Progenitor cell of endocrine pancreas (in vitro differentiated cells): ENCODE measurements around the gene CLIC6. TPM values are rescaled to one million over a fixed set of nuclear protein-coding genes. Genes with fewer than 3 reads are reported as not detected.

Experiments used
- DNase-seq: peaks from one replicate; pipeline ENCODE4 v3.0.0; 2021; ENCODE audit warnings: low spot score; ENCODE audit not compliant: unreplicated experiment
- H3K27ac Mint-ChIP-seq: 2 replicates; pipeline ENCODE4 v1.8.0; 2021; ENCODE audit warnings: mild to moderate bottlenecking, moderate library complexity, mixed read lengths
- H3K27me3 Mint-ChIP-seq: 2 replicates; pipeline ENCODE4 v1.8.0; 2021; ENCODE audit warnings: mixed read lengths
- H3K36me3 Mint-ChIP-seq: 2 replicates; pipeline ENCODE4 v1.8.0; 2022; ENCODE audit warnings: mixed read lengths; ENCODE audit not compliant: insufficient read depth
- H3K4me1 Mint-ChIP-seq: 2 replicates; pipeline ENCODE4 v1.8.0; 2021; ENCODE audit warnings: low read depth, mixed read lengths
- H3K4me3 Mint-ChIP-seq: 2 replicates; pipeline ENCODE4 v1.8.0; 2021; ENCODE audit warnings: low read depth, mild to moderate bottlenecking, moderate library complexity, mixed read lengths
- H3K9me3 Mint-ChIP-seq: 2 replicates; pipeline ENCODE4 v1.8.0; 2021; ENCODE audit warnings: low read depth, mixed read lengths
- total RNA-seq: library from RNA; stranded (reverse); gene quantifications from 2 replicates; pipeline ENCODE4 v1.2.1, GENCODE V29; 2021
- TF ChIP-seq, protein P1 (sequence below): fragments of 200-600 bp; sonication (generic); IDR thresholded peaks from one replicate; pipeline ENCODE4 v1.5.0; 2021; ENCODE audit warnings: antibody characterized with exemption, mild to moderate bottlenecking; ENCODE audit not compliant: unreplicated experiment

Gene CLIC6
- total RNA-seq, 1 donor from 2014 or later: 14.1 TPM

- Mint-ChIP-seq H3K27me3 (peaks cover 22% of the 10 kb centered on the region), H3K4me3 (no peak overlapping the region), H3K36me3 (no peaks in the 10 kb centered on the region), H3K27ac (no peak overlapping the region), H3K4me1 (no peaks in the 10 kb centered on the region), H3K9me3 (peaks cover 4% of the 10 kb centered on the region)
- TF ChIP-seq, protein P1, sequence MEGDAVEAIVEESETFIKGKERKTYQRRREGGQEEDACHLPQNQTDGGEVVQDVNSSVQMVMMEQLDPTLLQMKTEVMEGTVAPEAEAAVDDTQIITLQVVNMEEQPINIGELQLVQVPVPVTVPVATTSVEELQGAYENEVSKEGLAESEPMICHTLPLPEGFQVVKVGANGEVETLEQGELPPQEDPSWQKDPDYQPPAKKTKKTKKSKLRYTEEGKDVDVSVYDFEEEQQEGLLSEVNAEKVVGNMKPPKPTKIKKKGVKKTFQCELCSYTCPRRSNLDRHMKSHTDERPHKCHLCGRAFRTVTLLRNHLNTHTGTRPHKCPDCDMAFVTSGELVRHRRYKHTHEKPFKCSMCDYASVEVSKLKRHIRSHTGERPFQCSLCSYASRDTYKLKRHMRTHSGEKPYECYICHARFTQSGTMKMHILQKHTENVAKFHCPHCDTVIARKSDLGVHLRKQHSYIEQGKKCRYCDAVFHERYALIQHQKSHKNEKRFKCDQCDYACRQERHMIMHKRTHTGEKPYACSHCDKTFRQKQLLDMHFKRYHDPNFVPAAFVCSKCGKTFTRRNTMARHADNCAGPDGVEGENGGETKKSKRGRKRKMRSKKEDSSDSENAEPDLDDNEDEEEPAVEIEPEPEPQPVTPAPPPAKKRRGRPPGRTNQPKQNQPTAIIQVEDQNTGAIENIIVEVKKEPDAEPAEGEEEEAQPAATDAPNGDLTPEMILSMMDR: no peak
- no peak for DNase-seq
These were observed 42.7 kb upstream of the CLIC6 start for GRCh38 chr21:34626131-34626530.

GRCh38 chr21:34630536-34631143 is 38.2 kb upstream of the CLIC6 start:
- H3K4me1 Mint-ChIP-seq: no peaks in the 10 kb centered on the region
- no peak overlapping the region for H3K27ac Mint-ChIP-seq
- DNase-seq: no peak
- no peak overlapping the region for H3K4me3 Mint-ChIP-seq
- no peaks in the 10 kb centered on the region for H3K9me3 Mint-ChIP-seq
- TF ChIP-seq, protein P1: peak; percentile 81
- H3K27me3 Mint-ChIP-seq: peaks cover 25% of the 10 kb centered on the region
- H3K36me3 Mint-ChIP-seq: no peaks in the 10 kb centered on the region

DNA sequence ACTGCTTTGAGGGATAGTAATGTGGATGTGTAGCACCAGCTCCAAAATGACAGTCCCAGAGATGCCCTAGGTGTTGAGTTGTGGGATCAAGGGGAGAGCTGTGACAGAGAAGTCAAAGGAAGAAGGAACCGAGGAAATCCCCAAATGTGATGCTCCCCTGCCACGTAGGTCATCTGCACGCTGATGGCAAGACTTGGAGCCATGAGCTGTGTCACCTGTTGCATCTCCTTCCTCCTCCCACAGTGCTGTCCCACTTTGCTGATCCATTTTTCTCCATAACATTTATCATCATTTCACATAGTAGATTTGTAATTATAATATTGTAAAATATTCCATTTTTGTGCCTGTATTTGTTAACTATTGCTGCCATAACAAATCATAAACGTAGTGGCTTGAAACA is 36.3 kb upstream of the CLIC6 start:
- TF ChIP-seq, protein P1: no peak
- H3K4me3 Mint-ChIP-seq: no peak overlapping the region
- H3K36me3 Mint-ChIP-seq: no peaks in the 10 kb centered on the region
- DNase-seq: no peak
- H3K27ac Mint-ChIP-seq: no peak overlapping the region
- no peaks in the 10 kb centered on the region for H3K9me3 Mint-ChIP-seq
- peaks cover 26% of the 10 kb centered on the region for H3K27me3 Mint-ChIP-seq
- H3K4me1 Mint-ChIP-seq: no peaks in the 10 kb centered on the region

DNA sequence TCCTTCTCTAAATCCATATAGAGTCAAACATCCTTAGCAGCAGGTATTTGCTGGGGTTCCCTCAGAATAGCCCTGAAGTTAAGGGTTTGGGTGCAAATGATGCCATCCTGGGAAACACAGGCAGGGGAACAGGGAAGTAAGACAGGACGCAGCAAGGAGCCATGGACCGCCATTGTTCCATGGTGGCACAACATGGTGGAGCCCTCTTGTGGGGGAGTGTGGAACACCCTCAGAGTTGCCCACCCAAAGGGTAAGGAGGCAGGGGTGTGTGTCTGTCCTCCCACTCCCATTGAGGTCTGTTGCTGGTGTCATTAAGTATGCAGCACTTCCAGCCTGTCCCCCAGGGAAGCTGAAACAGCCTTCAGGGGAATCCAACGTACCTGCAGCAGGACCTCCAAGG is 33.5 kb upstream of the CLIC6 start:
- TF ChIP-seq, protein P1: peak; percentile 27
- no peak overlapping the region for H3K27ac Mint-ChIP-seq
- H3K27me3 Mint-ChIP-seq: peaks cover 26% of the 10 kb centered on the region
- H3K9me3 Mint-ChIP-seq: no peaks in the 10 kb centered on the region
- H3K4me1 Mint-ChIP-seq: no peaks in the 10 kb centered on the region
- H3K36me3 Mint-ChIP-seq: no peaks in the 10 kb centered on the region
- H3K4me3 Mint-ChIP-seq: no peak overlapping the region
- DNase-seq: no peak

DNA sequence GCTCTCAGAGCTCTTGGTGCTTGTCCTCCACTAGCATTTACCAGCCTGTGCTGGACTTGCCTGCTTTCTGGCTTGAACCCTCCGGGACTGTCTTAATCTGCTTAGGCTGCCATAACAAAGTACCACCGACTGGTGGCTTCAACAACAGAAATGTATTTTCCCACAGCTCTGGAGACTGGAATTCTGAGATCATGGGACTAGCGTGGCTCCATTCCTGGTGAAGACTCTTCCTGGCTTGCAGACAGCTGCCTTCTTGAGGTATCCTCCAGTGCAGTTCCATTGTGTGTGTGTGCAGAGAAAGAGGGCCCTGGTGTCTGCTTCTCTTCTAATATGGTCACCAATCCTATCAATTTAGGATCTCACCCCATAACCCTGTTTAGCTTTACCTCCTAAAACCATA is 31.8 kb upstream of the CLIC6 start:
- H3K9me3 Mint-ChIP-seq: no peaks in the 10 kb centered on the region
- no peak overlapping the region for H3K4me3 Mint-ChIP-seq
- peaks cover 21% of the 10 kb centered on the region for H3K27me3 Mint-ChIP-seq
- TF ChIP-seq, protein P1: no peak
- H3K4me1 Mint-ChIP-seq: no peaks in the 10 kb centered on the region
- no peaks in the 10 kb centered on the region for H3K36me3 Mint-ChIP-seq
- H3K27ac Mint-ChIP-seq: no peak overlapping the region
- no peak for DNase-seq
